ENCODE results near the gene THSD1. TPM values are rescaled to one million over a fixed set of nuclear protein-coding genes. Genes with fewer than 3 reads are reported as not detected.
"Not testable (repeated sequence)": the region's sequence is repeated elsewhere in the genome, so short reads cannot be mapped to it uniquely, and the experiment has no call there.

Gene THSD1
- total RNA-seq, 1 experiment from 2014 or later, result 0.07 TPM

DNA sequence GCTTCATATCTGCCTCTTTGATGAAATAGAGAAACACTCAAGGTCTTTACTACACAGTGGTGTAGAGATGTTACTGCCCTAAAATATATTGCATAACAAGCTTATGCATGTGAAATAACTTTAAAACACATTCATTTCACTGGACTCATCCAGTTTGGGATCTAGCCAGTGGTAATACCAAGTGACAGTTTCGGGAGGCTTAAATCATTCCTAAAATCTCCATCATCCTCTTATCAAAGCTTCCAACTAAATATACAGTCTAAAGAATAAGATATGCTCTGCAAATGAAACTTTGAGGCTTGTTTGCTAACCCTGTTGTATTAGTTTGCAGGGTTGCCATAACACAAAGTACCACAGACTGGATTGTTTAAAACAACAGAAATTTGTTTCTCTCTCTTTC is 52.8 kb downstream of the THSD1 start:
- Histone ChIP-seq H3K27me3 (ENCODE audit: control insufficient read depth, insufficient read depth, low read length) (no peaks in the 10 kb centered on the region), H3K36me3 (replicated peaks; ENCODE audit: control insufficient read depth, insufficient read depth, low read length) (no peaks in the 10 kb centered on the region), H3K4me3 (ENCODE audit: insufficient read depth, low read depth, low read length) (no peak overlapping the region)
- no peak for DNase-seq

DNA sequence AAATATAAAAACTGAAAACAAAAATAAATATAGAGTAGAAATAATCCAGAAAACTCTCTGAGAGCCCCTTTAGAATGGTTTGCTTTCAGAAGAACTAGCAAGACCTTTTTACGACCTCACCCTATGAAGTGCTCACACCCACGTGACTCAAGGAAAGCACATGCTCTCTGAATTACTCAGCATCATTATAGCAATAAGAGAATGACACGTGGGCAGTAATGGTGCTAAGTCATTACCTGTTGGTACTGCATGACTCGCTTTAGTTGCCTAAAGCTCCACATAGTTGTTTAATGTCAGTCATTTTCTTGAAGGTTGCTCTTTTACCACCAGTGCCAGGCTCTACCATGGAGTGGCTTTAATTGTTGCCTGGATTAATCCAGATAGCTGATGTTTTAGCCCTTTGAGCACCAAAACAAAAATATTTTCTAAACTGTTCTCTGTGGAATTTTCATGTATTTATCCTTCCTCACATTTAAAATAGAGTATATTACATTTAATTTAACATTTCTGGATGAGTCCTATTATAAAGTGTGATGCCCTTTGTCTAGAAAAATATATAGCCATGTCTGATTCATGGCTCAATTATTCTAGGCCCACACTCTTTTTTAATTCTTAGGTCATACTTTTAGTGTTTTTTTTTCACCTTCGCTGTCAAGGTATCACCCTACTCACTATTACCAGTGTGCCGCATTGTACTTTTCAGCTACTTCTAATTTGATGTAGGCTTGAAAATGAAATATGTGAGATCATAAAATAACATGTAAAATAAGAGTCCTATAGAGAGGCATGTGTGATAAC is 56.8 kb downstream of the THSD1 start:
- H3K36me3 ChIP-seq (replicated peaks; ENCODE audit: control insufficient read depth, insufficient read depth, low read length), result no peaks in the 10 kb centered on the region
- no peak overlapping the region for H3K4me3 ChIP-seq (ENCODE audit: insufficient read depth, low read depth, low read length)
- no peaks in the 10 kb centered on the region for H3K27me3 ChIP-seq (ENCODE audit: control insufficient read depth, insufficient read depth, low read length)
- no peak for DNase-seq

GRCh38 chr13:52348071-52348470 is 57.9 kb downstream of the THSD1 start:
- no peak overlapping the region for H3K4me3 ChIP-seq (ENCODE audit: insufficient read depth, low read depth, low read length)
- H3K36me3 ChIP-seq (replicated peaks; ENCODE audit: control insufficient read depth, insufficient read depth, low read length), result no peaks in the 10 kb centered on the region
- H3K27me3 ChIP-seq (ENCODE audit: control insufficient read depth, insufficient read depth, low read length), result no peaks in the 10 kb centered on the region
- no peak for DNase-seq

DNA sequence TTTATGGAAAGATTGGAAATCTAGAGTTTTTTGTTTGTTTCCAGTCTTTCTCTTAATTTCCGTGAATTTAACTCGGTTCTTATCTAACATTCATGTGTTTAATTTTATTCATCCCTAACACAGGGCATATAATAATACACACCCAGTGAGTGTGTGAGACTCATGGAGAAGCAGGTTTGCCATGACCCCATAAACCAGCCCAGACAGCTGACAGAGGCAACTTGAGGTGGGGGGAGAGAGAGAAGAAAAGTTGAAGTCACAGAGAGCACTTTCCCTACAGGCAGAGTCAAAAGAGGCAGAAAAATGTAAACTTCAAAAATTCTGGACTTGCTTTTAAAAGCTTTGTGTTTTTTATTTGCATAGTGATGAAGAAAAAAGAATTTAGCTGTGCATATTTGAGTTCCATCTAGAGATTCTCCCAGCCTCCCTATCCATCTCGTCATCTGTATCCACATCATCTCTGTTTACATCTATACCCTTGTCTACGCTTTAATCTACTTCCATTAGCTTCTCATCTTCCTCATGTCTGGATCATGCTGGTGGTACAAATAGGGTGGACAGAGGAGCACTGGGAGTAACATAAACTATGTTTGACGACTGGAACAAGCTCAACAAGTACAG is 60.2 kb downstream of the THSD1 start:
- H3K27me3 ChIP-seq (ENCODE audit: control insufficient read depth, insufficient read depth, low read length), result no peaks in the 10 kb centered on the region
- DNase-seq, result no peak
- no peak overlapping the region for H3K4me3 ChIP-seq (ENCODE audit: insufficient read depth, low read depth, low read length)
- H3K36me3 ChIP-seq (replicated peaks; ENCODE audit: control insufficient read depth, insufficient read depth, low read length), result no peaks in the 10 kb centered on the region

DNA sequence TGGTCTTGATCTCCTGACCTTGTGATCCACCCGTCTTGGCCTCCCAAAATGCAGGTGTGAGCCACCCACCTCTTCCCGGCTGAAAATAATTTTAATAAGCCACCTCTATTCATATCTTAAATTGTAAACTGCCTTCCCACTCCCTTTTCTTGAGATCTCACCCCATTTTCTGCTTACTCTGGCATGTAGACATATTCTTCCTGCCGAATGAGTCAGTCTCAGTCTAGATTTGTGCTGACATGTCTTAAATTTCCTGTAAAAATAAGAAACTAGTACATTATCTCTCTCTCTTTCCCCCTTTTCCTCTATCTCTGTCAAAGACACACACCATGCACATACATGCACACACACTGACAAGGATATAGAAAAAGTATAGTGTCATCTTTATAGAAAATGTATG is 60.9 kb downstream of the THSD1 start:
- H3K36me3 ChIP-seq (replicated peaks; ENCODE audit: control insufficient read depth, insufficient read depth, low read length), result no peaks in the 10 kb centered on the region
- H3K4me3 ChIP-seq (ENCODE audit: insufficient read depth, low read depth, low read length), result no peak overlapping the region
- no peak for DNase-seq
- H3K27me3 ChIP-seq (ENCODE audit: control insufficient read depth, insufficient read depth, low read length), result no peaks in the 10 kb centered on the region

GRCh38 chr13:52344108-52344507 is 61.9 kb downstream of the THSD1 start:
- no peak for DNase-seq
- no peaks in the 10 kb centered on the region for H3K36me3 ChIP-seq (replicated peaks; ENCODE audit: control insufficient read depth, insufficient read depth, low read length)
- no peak overlapping the region for H3K4me3 ChIP-seq (ENCODE audit: insufficient read depth, low read depth, low read length)
- H3K27me3 ChIP-seq (ENCODE audit: control insufficient read depth, insufficient read depth, low read length), result no peaks in the 10 kb centered on the region

- not testable (repeated sequence) for H3K36me3 ChIP-seq (replicated peaks; ENCODE audit: control insufficient read depth, insufficient read depth, low read length); H3K27me3 ChIP-seq (ENCODE audit: control insufficient read depth, insufficient read depth, low read length); H3K4me3 ChIP-seq (ENCODE audit: insufficient read depth, low read depth, low read length); DNase-seq
Measured at GRCh38 chr13:52342203-52342602, 63.8 kb downstream of the THSD1 start.

- H3K27me3 ChIP-seq (ENCODE audit: control insufficient read depth, insufficient read depth, low read length); H3K36me3 ChIP-seq (replicated peaks; ENCODE audit: control insufficient read depth, insufficient read depth, low read length); H3K4me3 ChIP-seq (ENCODE audit: insufficient read depth, low read depth, low read length); DNase-seq: not testable (repeated sequence)
Measured at GRCh38 chr13:52337828-52338455, 68.0 kb downstream of the THSD1 start.

GRCh38 chr13:52334107-52334506 is 71.9 kb downstream of the THSD1 start:
- not testable (repeated sequence) for H3K36me3 ChIP-seq (replicated peaks; ENCODE audit: control insufficient read depth, insufficient read depth, low read length); H3K27me3 ChIP-seq (ENCODE audit: control insufficient read depth, insufficient read depth, low read length); H3K4me3 ChIP-seq (ENCODE audit: insufficient read depth, low read depth, low read length); DNase-seq

DNA sequence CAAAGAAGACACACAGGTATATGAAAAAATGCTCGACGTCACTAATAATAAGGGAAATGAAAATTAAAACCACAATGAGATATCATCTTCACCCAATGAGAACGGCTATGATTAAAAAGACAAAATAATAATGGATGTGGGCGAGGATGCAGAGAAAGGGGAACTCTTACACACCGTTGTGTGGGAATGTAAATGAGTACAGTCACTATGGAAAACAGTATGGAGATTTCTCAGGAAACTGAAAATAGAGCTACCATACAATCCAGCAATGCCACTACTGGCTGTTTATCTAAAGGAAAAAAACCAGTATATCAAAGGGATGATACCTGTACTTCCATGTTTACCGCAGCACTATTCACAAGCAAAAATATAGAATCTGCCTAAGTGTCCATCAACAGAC is 74.1 kb downstream of the THSD1 start:
- not testable (repeated sequence) for H3K27me3 ChIP-seq (ENCODE audit: control insufficient read depth, insufficient read depth, low read length); H3K36me3 ChIP-seq (replicated peaks; ENCODE audit: control insufficient read depth, insufficient read depth, low read length); H3K4me3 ChIP-seq (ENCODE audit: insufficient read depth, low read depth, low read length); DNase-seq

Other genes with a start within 250 kb of the THSD1 start
- gene NEK3, start 246.6 kb downstream of the THSD1 start, total RNA-seq (2014; rRNA removed; shearing (Covaris generic)), result 27.0 and 39.2 TPM in 2 replicates
- 13.8 and 21.3 TPM in 2 replicates for gene VPS36, start 44.5 kb upstream of the THSD1 start, total RNA-seq (2014; rRNA removed; shearing (Covaris generic))
- 35.8 and 55.8 TPM in 2 replicates for gene CKAP2, start 49.3 kb upstream of the THSD1 start, total RNA-seq (2014; rRNA removed; shearing (Covaris generic))
- gene HNRNPA1L2, start 236.3 kb upstream of the THSD1 start, total RNA-seq (2014; rRNA removed; shearing (Covaris generic)), result 1.7 TPM in 2 replicates
- 39.9 and 47.7 TPM in 2 replicates for gene SUGT1, start 246.7 kb upstream of the THSD1 start, total RNA-seq (2014; rRNA removed; shearing (Covaris generic))

Data from H7 (cell line).